ENCODE measurements around the gene MRPS22.
A peak's percentile ranks its signal among the peaks of the same experiment; 100 is the strongest.
"Not testable (repeated sequence)": the region's sequence is repeated elsewhere in the genome, so short reads cannot be mapped to it uniquely, and the experiment has no call there.

Gene MRPS22

DNA sequence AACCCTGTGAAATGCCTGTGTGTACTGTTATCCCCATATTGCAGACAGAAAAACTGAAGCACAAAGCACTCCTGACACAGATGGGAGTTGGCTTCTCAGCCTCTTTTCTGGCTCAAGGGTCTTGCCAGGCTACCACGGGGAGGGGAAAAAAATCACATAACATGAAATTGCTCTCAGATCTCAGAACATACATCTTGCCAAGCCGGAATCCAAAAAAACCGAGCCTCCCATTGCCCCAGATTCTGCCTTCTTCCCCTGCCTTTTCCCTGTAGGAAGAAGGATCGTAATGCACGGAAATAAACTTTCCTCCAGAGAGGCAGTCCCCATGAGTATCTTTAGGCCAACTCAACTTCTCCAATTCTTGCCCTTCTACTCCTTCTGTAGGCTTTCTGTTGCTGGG, 16.6 kb upstream of the MRPS22 start:
- ChIA-PET CTCF (interaction anchor here (2.3 kb wide), 1 partner anchor 215 kb away, joined by 29 read pairs; no protein-coding TSS in a partner anchor), POLR2A (no interaction called here)
- TF ChIP-seq CTBP1 (IDR thresholded peaks at IDR 0.05; ENCODE audit: borderline replicate concordance): no peak
- DNase-seq (ENCODE audit: extremely low spot score): no peak

DNA sequence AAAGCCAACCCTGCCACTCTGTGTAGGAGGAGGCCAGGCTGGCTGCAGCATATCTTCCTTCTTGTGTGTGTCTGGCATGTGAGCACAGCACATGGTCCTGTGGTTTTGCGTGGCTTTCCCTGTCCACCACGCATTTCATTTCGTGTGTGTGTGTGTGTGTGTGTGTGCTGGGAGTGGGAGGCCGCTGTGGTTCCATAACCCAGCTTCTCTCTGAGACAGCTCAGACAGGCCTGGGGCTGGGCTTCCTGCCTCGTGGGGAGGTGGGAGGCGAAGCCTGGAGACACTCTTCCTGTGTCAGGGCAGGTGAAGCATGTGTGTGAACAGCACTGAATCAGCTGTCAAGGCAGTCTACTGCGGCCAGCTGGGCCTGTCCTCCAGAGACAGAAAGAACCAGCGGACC, 16.0 kb upstream of the MRPS22 start:
- TF ChIP-seq L3MBTL2 (conservative IDR thresholded peaks at IDR 0.05) (no peak), ZNF384 (IDR thresholded peaks at IDR 0.05) (no peak), CTBP1 (IDR thresholded peaks at IDR 0.05; ENCODE audit: borderline replicate concordance) (no peak), SP1 (IDR thresholded peaks at IDR 0.05) (no peak), BHLHE40 (IDR thresholded peaks at IDR 0.05; ENCODE audit: borderline replicate concordance) (no peak), TARDBP (IDR thresholded peaks at IDR 0.05) (no peak), FOXM1 (IDR thresholded peaks at IDR 0.05; ENCODE audit: borderline replicate concordance) (no peak), FOXA1 (IDR thresholded peaks at IDR 0.05) (no peak), FOXK2 (IDR thresholded peaks at IDR 0.05) (no peak), SUZ12 (IDR thresholded peaks at IDR 0.05) (no peak), LEF1 (IDR thresholded peaks at IDR 0.05; ENCODE audit: borderline replicate concordance) (no peak), NFRKB (IDR thresholded peaks at IDR 0.05) (no peak), PKNOX1 (IDR thresholded peaks at IDR 0.05) (no peak), ELF4 (IDR thresholded peaks at IDR 0.05) (no peak), HDGF (IDR thresholded peaks at IDR 0.05; ENCODE audit: borderline replicate concordance) (no peak)
- DNase-seq (ENCODE audit: extremely low spot score): no peak
- CTCF ChIA-PET: interaction anchor here (2.3 kb wide), 1 partner anchor 215 kb away, joined by 29 read pairs; no protein-coding TSS in a partner anchor
- POLR2A ChIA-PET: no interaction called here

- ChIA-PET POLR2A (no interaction called here), CTCF (interaction anchor here (2.3 kb wide), 1 partner anchor 216 kb away, joined by 29 read pairs; no protein-coding TSS in a partner anchor)
- no peak for TF ChIP-seq FOXM1 (IDR thresholded peaks at IDR 0.05; ENCODE audit: borderline replicate concordance)
- no peak for TF ChIP-seq FOXA1 (IDR thresholded peaks at IDR 0.05)
- no peak for TF ChIP-seq CTBP1 (IDR thresholded peaks at IDR 0.05; ENCODE audit: borderline replicate concordance)
- no peak for TF ChIP-seq ARNT (IDR thresholded peaks at IDR 0.05)
- TF ChIP-seq LEF1 (IDR thresholded peaks at IDR 0.05; ENCODE audit: borderline replicate concordance): no peak
- TF ChIP-seq SP1 (IDR thresholded peaks at IDR 0.05): no peak
- no peak for TF ChIP-seq ELF4 (IDR thresholded peaks at IDR 0.05)
- no peak for TF ChIP-seq HDGF (IDR thresholded peaks at IDR 0.05; ENCODE audit: borderline replicate concordance)
- no peak for TF ChIP-seq SUZ12 (IDR thresholded peaks at IDR 0.05)
- no peak for TF ChIP-seq TARDBP (IDR thresholded peaks at IDR 0.05)
- TF ChIP-seq ZNF384 (IDR thresholded peaks at IDR 0.05): no peak
- TF ChIP-seq FOXK2 (IDR thresholded peaks at IDR 0.05): no peak
- TF ChIP-seq NFRKB (IDR thresholded peaks at IDR 0.05): no peak
- no peak for TF ChIP-seq PKNOX1 (IDR thresholded peaks at IDR 0.05)
- no peak for TF ChIP-seq BHLHE40 (IDR thresholded peaks at IDR 0.05; ENCODE audit: borderline replicate concordance)
- TF ChIP-seq L3MBTL2 (conservative IDR thresholded peaks at IDR 0.05): no peak
- DNase-seq (ENCODE audit: extremely low spot score): no peak
These were observed 15.5 kb upstream of the MRPS22 start for GRCh38 chr3:139328356-139328755.

DNA sequence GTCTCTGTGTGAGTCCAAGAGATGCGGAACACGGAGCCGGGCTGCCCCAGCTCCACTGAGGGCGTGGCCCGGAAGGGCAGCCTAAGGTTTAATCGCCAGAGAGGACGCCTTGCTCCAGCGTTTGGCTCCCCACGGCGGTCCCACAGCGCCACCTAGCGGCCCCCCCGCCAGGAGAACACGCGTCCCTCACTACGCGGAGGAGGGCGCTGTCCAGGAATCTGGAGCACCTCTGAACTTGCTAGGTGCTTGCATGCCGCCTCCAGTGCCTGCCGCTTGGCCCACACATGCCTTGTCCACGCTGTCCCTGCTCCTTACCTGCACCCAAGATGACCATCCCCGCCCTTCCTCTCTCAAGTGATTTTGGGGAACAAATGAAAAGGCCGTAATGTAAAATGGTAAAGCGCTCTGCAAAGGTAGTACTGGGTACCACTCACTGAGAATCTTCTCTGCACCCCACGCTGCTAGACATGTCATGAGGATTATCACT, 14.4 kb upstream of the MRPS22 start:
- TF ChIP-seq ARNT (IDR thresholded peaks at IDR 0.05) (no peak), NFRKB (IDR thresholded peaks at IDR 0.05) (no peak), FOXA1 (IDR thresholded peaks at IDR 0.05) (no peak), HDGF (IDR thresholded peaks at IDR 0.05; ENCODE audit: borderline replicate concordance) (no peak), L3MBTL2 (conservative IDR thresholded peaks at IDR 0.05) (no peak)
- DNase-seq (ENCODE audit: extremely low spot score): peak; percentile 93
- CTCF ChIA-PET: interaction anchor here (0.6 to 2.3 kb wide), 11 partner anchors 10 to 393 kb away, joined by 3 to 29 read pairs (median 3); no protein-coding TSS in a partner anchor
- POLR2A ChIA-PET: no interaction called here

- no peak for TF ChIP-seq ELF4 (IDR thresholded peaks at IDR 0.05)
- no peak for TF ChIP-seq PKNOX1 (IDR thresholded peaks at IDR 0.05)
- no peak for TF ChIP-seq L3MBTL2 (conservative IDR thresholded peaks at IDR 0.05)
- TF ChIP-seq TARDBP (IDR thresholded peaks at IDR 0.05): no peak
- TF ChIP-seq FOXK2 (IDR thresholded peaks at IDR 0.05): no peak
- TF ChIP-seq BHLHE40 (IDR thresholded peaks at IDR 0.05; ENCODE audit: borderline replicate concordance): no peak
- no peak for TF ChIP-seq FOXM1 (IDR thresholded peaks at IDR 0.05; ENCODE audit: borderline replicate concordance)
- TF ChIP-seq FOXA1 (IDR thresholded peaks at IDR 0.05): no peak
- no peak for TF ChIP-seq LEF1 (IDR thresholded peaks at IDR 0.05; ENCODE audit: borderline replicate concordance)
- no peak for TF ChIP-seq ZNF384 (IDR thresholded peaks at IDR 0.05)
- no peak for TF ChIP-seq NFRKB (IDR thresholded peaks at IDR 0.05)
- no peak for TF ChIP-seq CTBP1 (IDR thresholded peaks at IDR 0.05; ENCODE audit: borderline replicate concordance)
- TF ChIP-seq ARNT (IDR thresholded peaks at IDR 0.05): no peak
- no peak for TF ChIP-seq SP1 (IDR thresholded peaks at IDR 0.05)
- TF ChIP-seq HDGF (IDR thresholded peaks at IDR 0.05; ENCODE audit: borderline replicate concordance): no peak
- TF ChIP-seq SUZ12 (IDR thresholded peaks at IDR 0.05): no peak
- ChIA-PET CTCF (no interaction called here), POLR2A (no interaction called here)
- DNase-seq (ENCODE audit: extremely low spot score): no peak
These were observed 11.7 kb upstream of the MRPS22 start for GRCh38 chr3:139332092-139332491.

DNA sequence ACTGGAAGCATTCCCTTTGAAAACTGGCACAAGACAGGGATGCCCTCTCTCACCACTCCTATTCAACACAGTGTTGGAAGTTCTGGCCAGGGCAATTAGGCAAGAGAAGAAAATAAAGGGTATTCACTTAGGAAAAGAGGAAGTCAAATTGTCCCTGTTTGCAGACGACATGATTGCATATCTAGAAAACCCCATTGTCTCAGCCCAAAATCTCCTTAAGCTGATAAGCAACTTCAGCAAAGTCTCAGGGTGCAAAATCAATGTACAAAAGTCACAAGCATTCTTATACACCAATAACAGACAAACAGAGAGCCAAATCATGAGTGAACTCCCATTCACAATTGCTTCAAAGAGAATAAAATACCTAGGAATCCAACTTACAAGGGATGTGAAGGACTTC, 9.1 kb upstream of the MRPS22 start:
- POLR2A ChIA-PET; CTCF ChIA-PET; DNase-seq (ENCODE audit: extremely low spot score): not testable (repeated sequence)

- CTCF ChIA-PET: no interaction called here
- DNase-seq (ENCODE audit: extremely low spot score): no peak
- no peak for TF ChIP-seq LEF1 (IDR thresholded peaks at IDR 0.05; ENCODE audit: borderline replicate concordance)
- TF ChIP-seq FOXK2 (IDR thresholded peaks at IDR 0.05): no peak
- no peak for TF ChIP-seq SP1 (IDR thresholded peaks at IDR 0.05)
- no peak for TF ChIP-seq ARNT (IDR thresholded peaks at IDR 0.05)
- TF ChIP-seq PKNOX1 (IDR thresholded peaks at IDR 0.05): no peak
- TF ChIP-seq NFRKB (IDR thresholded peaks at IDR 0.05): no peak
- TF ChIP-seq FOXA1 (IDR thresholded peaks at IDR 0.05): no peak
- no peak for TF ChIP-seq FOXM1 (IDR thresholded peaks at IDR 0.05; ENCODE audit: borderline replicate concordance)
- TF ChIP-seq TARDBP (IDR thresholded peaks at IDR 0.05): no peak
- no peak for TF ChIP-seq SUZ12 (IDR thresholded peaks at IDR 0.05)
- no peak for TF ChIP-seq HDGF (IDR thresholded peaks at IDR 0.05; ENCODE audit: borderline replicate concordance)
- no peak for TF ChIP-seq ZNF384 (IDR thresholded peaks at IDR 0.05)
- TF ChIP-seq ELF4 (IDR thresholded peaks at IDR 0.05): no peak
- TF ChIP-seq L3MBTL2 (conservative IDR thresholded peaks at IDR 0.05): no peak
- POLR2A ChIA-PET: no interaction called here
These were observed 5.4 kb upstream of the MRPS22 start for GRCh38 chr3:139338405-139338804.

Measured in HEK293T (cell line).